ENCODE results near the gene LRMDA. TPM values are rescaled to one million over a fixed set of nuclear protein-coding genes. Genes with fewer than 3 reads are reported as not detected.

LRMDA gene
- total RNA-seq, 4 donors from 2014 or later: 1.4 to 23.1 (median 3.6) TPM

DNA sequence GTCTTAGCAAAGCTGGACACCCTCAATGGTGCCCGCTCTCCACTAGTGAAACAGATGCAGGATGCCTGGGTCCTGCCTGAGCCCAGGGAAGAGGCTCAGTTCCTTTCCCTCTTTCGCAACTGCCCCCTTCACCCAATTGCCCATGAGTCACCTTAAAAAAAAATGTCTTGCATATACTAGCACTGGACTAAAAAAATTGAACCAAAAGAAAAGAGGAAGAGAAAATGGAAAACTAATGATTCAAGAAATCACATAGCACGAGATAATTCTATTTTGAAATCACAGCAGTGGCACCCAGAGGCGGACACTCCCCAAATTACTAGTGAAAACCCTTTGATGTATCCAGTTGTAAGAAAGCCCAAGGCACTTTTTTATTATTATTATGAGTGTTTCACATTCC is 972.5 kb downstream of the LRMDA start:
- TF ChIP-seq, protein P1, sequence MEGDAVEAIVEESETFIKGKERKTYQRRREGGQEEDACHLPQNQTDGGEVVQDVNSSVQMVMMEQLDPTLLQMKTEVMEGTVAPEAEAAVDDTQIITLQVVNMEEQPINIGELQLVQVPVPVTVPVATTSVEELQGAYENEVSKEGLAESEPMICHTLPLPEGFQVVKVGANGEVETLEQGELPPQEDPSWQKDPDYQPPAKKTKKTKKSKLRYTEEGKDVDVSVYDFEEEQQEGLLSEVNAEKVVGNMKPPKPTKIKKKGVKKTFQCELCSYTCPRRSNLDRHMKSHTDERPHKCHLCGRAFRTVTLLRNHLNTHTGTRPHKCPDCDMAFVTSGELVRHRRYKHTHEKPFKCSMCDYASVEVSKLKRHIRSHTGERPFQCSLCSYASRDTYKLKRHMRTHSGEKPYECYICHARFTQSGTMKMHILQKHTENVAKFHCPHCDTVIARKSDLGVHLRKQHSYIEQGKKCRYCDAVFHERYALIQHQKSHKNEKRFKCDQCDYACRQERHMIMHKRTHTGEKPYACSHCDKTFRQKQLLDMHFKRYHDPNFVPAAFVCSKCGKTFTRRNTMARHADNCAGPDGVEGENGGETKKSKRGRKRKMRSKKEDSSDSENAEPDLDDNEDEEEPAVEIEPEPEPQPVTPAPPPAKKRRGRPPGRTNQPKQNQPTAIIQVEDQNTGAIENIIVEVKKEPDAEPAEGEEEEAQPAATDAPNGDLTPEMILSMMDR (IDR thresholded peaks at IDR 0.05): no peak
- TF ChIP-seq POLR2A (IDR thresholded peaks at IDR 0.05): no peak
- H3K27me3 ChIP-seq: no peaks in the 10 kb centered on the region
- no peak overlapping the region for H3K27ac ChIP-seq
- no peak overlapping the region for H3K4me3 ChIP-seq
- H3K36me3 ChIP-seq: no peaks in the 10 kb centered on the region
- no peaks in the 10 kb centered on the region for H3K4me1 ChIP-seq
- no peak for DNase-seq
- no peaks in the 10 kb centered on the region for H3K9me3 ChIP-seq

DNA sequence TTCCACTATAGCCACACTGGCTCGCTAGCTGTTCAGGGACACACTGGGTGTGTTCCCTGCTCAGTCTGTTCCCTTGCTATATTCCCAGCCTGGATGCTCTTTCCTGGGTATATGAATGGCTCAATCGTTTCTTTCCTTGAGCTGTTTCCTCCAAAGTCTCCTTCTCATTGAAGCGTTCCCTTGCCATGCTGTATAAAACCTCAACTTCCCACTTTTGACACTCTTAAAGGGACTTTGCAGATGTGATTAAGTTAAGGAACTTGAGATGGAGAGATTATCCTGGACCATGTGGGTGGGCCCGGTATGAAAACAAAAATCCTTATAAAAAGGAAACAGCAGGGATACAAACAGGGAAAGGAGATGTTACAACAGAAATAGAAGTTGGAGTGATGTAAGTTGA is 973.1 kb downstream of the LRMDA start:
- H3K4me3 ChIP-seq: no peak overlapping the region
- H3K27me3 ChIP-seq: no peaks in the 10 kb centered on the region
- no peaks in the 10 kb centered on the region for H3K36me3 ChIP-seq
- DNase-seq: no peak
- peak overlapping the region in 1 of 4 donors; percentile 5 for H3K27ac ChIP-seq
- H3K4me1 ChIP-seq: no peaks in the 10 kb centered on the region
- TF ChIP-seq POLR2A (IDR thresholded peaks at IDR 0.05): no peak
- TF ChIP-seq, protein P1 (IDR thresholded peaks at IDR 0.05): no peak
- no peaks in the 10 kb centered on the region for H3K9me3 ChIP-seq

DNA sequence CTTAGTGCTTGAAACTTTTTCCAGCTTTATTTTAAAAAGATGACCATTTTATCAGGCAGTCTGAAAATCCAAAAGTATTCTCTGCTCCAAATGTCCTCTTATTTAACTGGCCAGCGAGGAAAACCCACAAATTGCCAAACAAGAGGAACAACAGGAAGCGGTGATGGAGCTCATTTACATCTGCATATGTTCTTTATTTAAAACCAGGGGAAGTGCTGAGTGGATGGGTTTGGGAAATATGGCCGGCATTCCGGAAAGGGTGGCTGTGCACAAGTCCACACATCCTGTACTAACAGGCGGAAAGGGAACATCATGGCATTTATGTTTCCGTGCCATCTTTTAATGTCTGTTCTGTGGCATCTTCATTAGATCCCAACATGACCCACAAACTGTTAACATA is 974.5 kb downstream of the LRMDA start:
- no peaks in the 10 kb centered on the region for H3K27me3 ChIP-seq
- H3K9me3 ChIP-seq: no peaks in the 10 kb centered on the region
- H3K4me1 ChIP-seq: no peaks in the 10 kb centered on the region
- no peak for DNase-seq
- H3K4me3 ChIP-seq: no peak overlapping the region
- no peak overlapping the region for H3K27ac ChIP-seq
- H3K36me3 ChIP-seq: no peaks in the 10 kb centered on the region
- no peak for TF ChIP-seq POLR2A (IDR thresholded peaks at IDR 0.05)
- TF ChIP-seq, protein P1 (IDR thresholded peaks at IDR 0.05): no peak

DNA sequence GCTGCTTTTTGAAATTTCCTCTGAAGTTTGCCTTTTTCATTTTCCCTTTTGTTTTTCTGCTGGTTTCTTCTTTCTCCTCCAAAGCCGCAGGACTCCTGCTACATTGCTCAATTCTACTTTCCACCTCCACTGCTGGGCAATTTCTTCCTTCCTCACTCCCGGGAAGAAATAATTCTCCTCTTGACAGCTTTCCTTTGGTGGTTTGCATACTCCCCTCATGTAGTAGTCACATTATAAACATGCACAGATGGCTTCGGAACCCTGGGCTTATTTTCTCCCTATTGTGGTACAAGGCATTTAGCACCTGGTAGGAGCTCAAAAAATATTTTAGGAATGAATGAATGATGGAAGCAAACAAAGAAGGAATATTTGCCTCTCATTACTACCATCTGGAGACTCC is 977.2 kb downstream of the LRMDA start:
- Histone ChIP-seq H3K9me3 (no peaks in the 10 kb centered on the region), H3K36me3 (no peaks in the 10 kb centered on the region), H3K27me3 (no peaks in the 10 kb centered on the region), H3K4me1 (no peaks in the 10 kb centered on the region), H3K4me3 (no peak overlapping the region), H3K27ac (no peak overlapping the region)
- DNase-seq: no peak
- no peak for TF ChIP-seq POLR2A (IDR thresholded peaks at IDR 0.05)
- TF ChIP-seq, protein P1 (IDR thresholded peaks at IDR 0.05): no peak

DNA sequence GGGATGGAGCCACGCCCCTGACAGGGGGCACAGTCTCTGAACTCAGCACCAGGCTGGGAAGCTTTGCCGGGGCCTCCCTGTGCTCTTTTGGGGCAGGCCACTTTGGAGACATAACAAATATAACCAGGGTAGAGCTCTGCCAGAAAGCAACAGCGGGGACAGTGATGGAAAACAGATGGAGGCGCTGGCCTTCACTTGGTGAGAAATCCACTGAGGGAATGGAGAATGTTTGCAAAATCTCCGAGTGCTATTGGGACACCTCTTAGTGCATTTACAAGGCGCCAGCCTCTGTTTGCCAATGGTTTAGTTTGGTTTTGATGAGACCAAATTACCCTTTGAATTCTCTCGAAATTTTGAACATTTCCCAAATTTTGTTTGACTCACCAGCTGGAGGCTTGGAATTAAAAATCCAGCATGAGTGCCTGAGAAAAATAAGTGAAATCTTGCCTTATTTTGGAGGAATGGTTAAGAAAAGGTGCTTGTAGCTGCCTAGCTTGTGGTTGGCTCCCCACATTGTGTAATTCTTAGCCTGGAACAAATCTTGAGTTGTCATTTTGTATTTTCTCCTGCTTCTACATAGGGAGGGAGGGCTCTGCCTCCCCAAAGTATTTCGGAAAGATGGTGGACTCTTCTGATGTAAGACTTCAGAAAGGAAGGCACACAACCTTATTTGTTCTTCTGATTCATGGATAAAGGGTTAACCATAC is 980.5 kb downstream of the LRMDA start:
- H3K27ac ChIP-seq: no peak overlapping the region
- TF ChIP-seq POLR2A (IDR thresholded peaks at IDR 0.05): no peak
- TF ChIP-seq, protein P1 (IDR thresholded peaks at IDR 0.05): no peak
- peak in 1 of 3 donors; percentile 55 for DNase-seq
- no peaks in the 10 kb centered on the region for H3K27me3 ChIP-seq
- no peak overlapping the region for H3K4me3 ChIP-seq
- H3K9me3 ChIP-seq: no peaks in the 10 kb centered on the region
- no peaks in the 10 kb centered on the region for H3K36me3 ChIP-seq
- no peaks in the 10 kb centered on the region for H3K4me1 ChIP-seq
